HepG2 (cell line): Measurements from ENCODE around the gene UBE2O. TPM values are rescaled to one million over a fixed set of nuclear protein-coding genes. Genes with fewer than 3 reads are reported as not detected.

Experiments
- ARID2 ChIP-seq: sonication (generic); formaldehyde crosslinking; IDR thresholded peaks from 2 replicates; pipeline ENCODE4 v1.8.1; 2022; ENCODE audit warnings: mild to moderate bottlenecking, missing genetic modification reagents, borderline replicate concordance
- CBX1 ChIP-seq: IDR thresholded peaks from one replicate; pipeline ENCODE4 v1.6.1; 2016; ENCODE audit warnings: antibody characterized with exemption, low read depth
- CREB1 ChIP-seq, 2 experiments: fragments of 450-650 bp in 1 of 2; IDR thresholded peaks; 2 replicates each; pipeline ENCODE4 v1.6.1; 2016 to 2017; ENCODE audit warnings: control low read depth in 1 of 2, mild to moderate bottlenecking in 1 of 2, missing compliant biosample characterization in 1 of 2, missing genetic modification characterization in 1 of 2
- DNMT1 ChIP-seq: sonication (generic); formaldehyde crosslinking; IDR thresholded peaks from 2 replicates; pipeline ENCODE4 v1.5.1; 2020; ENCODE audit warnings: mild to moderate bottlenecking, missing genetic modification reagents
- FIP1L1 ChIP-seq: fragments of 200-400 bp; formaldehyde crosslinking; IDR thresholded peaks from 2 replicates; pipeline ENCODE4 v1.6.1; 2018; ENCODE audit warnings: low read depth, mild to moderate bottlenecking, low read length, moderate library complexity, borderline replicate concordance; ENCODE audit not compliant: insufficient read depth
- GABPB1 ChIP-seq: IDR thresholded peaks from 2 replicates; pipeline ENCODE4 v1.6.1; 2016; ENCODE audit warnings: mild to moderate bottlenecking, missing genetic modification reagents, moderate library complexity, missing compliant biosample characterization
- GPN1 ChIP-seq: sonication (generic); formaldehyde crosslinking; IDR thresholded peaks from 2 replicates; pipeline ENCODE4 v1.5.1; 2020; ENCODE audit warnings: missing genetic modification reagents, borderline replicate concordance
- KDM6A ChIP-seq: IDR thresholded peaks from 2 replicates; pipeline ENCODE4 v1.6.1; 2016; ENCODE audit warnings: low read depth
- KLF6 ChIP-seq: IDR thresholded peaks from 2 replicates; pipeline ENCODE4 v1.8.0; 2016; ENCODE audit warnings: missing biosample characterization, missing genetic modification reagents
- KMT2A ChIP-seq: sonication (generic); formaldehyde crosslinking; IDR thresholded peaks from 2 replicates; pipeline ENCODE4 v1.4.0; 2020; ENCODE audit warnings: missing genetic modification reagents
- NFKB2 ChIP-seq: sonication (generic); formaldehyde crosslinking; IDR thresholded peaks from 2 replicates; pipeline ENCODE4 v1.4.0; 2020; ENCODE audit warnings: missing genetic modification reagents, borderline replicate concordance
- ZEB1 ChIP-seq: IDR thresholded peaks from 2 replicates; pipeline ENCODE4 v1.6.1; 2012; ENCODE audit warnings: mild to moderate bottlenecking, low read depth, inconsistent platforms; ENCODE audit not compliant: insufficient replicate concordance
- ZFX ChIP-seq: sonication (generic); formaldehyde crosslinking; IDR thresholded peaks from 2 replicates; pipeline ENCODE4 v1.4.0; 2020; ENCODE audit warnings: mild to moderate bottlenecking, low read depth, missing genetic modification reagents, moderate library complexity
- ZMYM2 ChIP-seq: sonication (generic); formaldehyde crosslinking; IDR thresholded peaks from 2 replicates; pipeline ENCODE4 v1.8.0; 2022; ENCODE audit warnings: mild to moderate bottlenecking, missing genetic modification reagents
- ZNF276 ChIP-seq: sonication (generic); formaldehyde crosslinking; IDR thresholded peaks from 2 replicates; pipeline ENCODE4 v1.4.0; 2020; ENCODE audit warnings: mild to moderate bottlenecking, low read depth, missing genetic modification reagents
- ZNF432 ChIP-seq: sonication (generic); formaldehyde crosslinking; IDR thresholded peaks from 2 replicates; pipeline ENCODE4 v1.5.0; 2020; ENCODE audit warnings: missing genetic modification reagents, mild to moderate bottlenecking, borderline replicate concordance
- ZNF468 ChIP-seq: sonication (generic); formaldehyde crosslinking; IDR thresholded peaks from 2 replicates; pipeline ENCODE4 v1.8.0; 2022; ENCODE audit warnings: mild to moderate bottlenecking, moderate library complexity, missing genetic modification reagents
- ZNF879 ChIP-seq: sonication (generic); formaldehyde crosslinking; IDR thresholded peaks from 2 replicates; pipeline ENCODE4 v1.8.1; 2023; ENCODE audit warnings: missing genetic modification reagents
- polyA plus RNA-seq, 8 experiments: library from polyadenylated mRNA; depleted of rRNA in 3 of 8; stranded (reverse) in 7 of 8; unstranded in 1 of 8; fragments of >200 nt; fragmentation: Illumina TruSeq in 4 of 8; extraction: Trizol in 4 of 8; gene quantifications; 2 replicates each; pipeline versions ENCODE4 v1.2.1 to v1.2.3, GENCODE V29; 2011 to 2016; ENCODE audit warnings: low read depth in 4 of 8, missing spikeins in 1 of 8, mixed read lengths in 1 of 8; ENCODE audit not compliant: insufficient read depth in 1 of 8
- total RNA-seq, 5 experiments: library from RNA; depleted of rRNA; stranded (reverse); fragments of >200 nt; fragmentation: Illumina TruSeq; extraction: Trizol; gene quantifications; 2 replicates each; pipeline ENCODE4 v1.2.3, GENCODE V29; 2016; ENCODE audit warnings: low read depth in 1 of 5
- TF ChIP-seq, protein P1 (sequence below): sonication (generic); IDR thresholded peaks from 2 replicates; pipeline ENCODE4 v1.6.1; 2016; ENCODE audit warnings: low read depth, borderline replicate concordance
- TF ChIP-seq, protein P2 (sequence below): sonication (generic); formaldehyde crosslinking; IDR thresholded peaks from 2 replicates; pipeline ENCODE4 v1.4.0; 2020; ENCODE audit warnings: missing genetic modification reagents
- TF ChIP-seq, protein P3 (sequence below): sonication (generic); formaldehyde crosslinking; IDR thresholded peaks from 2 replicates; pipeline ENCODE4 v1.5.1; 2020; ENCODE audit warnings: mild to moderate bottlenecking, missing genetic modification reagents

Gene UBE2O
- total and polyA plus RNA-seq, 2 of the 13 experiments (the other 11 are each of a cell fraction or from before 2014, with no cell fraction given) = 21.5 to 23.5 TPM

- TF ChIP-seq, protein P1, sequence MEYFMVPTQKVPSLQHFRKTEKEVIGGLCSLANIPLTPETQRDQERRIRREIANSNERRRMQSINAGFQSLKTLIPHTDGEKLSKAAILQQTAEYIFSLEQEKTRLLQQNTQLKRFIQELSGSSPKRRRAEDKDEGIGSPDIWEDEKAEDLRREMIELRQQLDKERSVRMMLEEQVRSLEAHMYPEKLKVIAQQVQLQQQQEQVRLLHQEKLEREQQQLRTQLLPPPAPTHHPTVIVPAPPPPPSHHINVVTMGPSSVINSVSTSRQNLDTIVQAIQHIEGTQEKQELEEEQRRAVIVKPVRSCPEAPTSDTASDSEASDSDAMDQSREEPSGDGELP = peak; percentile 64; the same call in 1 of the 2 replicates
- TF ChIP-seq ZNF432 = no peak
- TF ChIP-seq ZMYM2 (CRISPR knock-in tag) = no peak
- TF ChIP-seq CREB1 (IDR thresholded peaks at IDR 0.05) = no peak
- no peak for TF ChIP-seq CREB1 (CRISPR knock-in tag; IDR thresholded peaks at IDR 0.05)
- no peak for TF ChIP-seq CBX1
- no peak for TF ChIP-seq KLF6 (CRISPR knock-in tag)
- TF ChIP-seq DNMT1 (CRISPR knock-in tag) = peak; percentile 18; the same call in 1 of the 2 replicates
- no peak for TF ChIP-seq ZEB1
- no peak for TF ChIP-seq ARID2
- TF ChIP-seq, protein P2, sequence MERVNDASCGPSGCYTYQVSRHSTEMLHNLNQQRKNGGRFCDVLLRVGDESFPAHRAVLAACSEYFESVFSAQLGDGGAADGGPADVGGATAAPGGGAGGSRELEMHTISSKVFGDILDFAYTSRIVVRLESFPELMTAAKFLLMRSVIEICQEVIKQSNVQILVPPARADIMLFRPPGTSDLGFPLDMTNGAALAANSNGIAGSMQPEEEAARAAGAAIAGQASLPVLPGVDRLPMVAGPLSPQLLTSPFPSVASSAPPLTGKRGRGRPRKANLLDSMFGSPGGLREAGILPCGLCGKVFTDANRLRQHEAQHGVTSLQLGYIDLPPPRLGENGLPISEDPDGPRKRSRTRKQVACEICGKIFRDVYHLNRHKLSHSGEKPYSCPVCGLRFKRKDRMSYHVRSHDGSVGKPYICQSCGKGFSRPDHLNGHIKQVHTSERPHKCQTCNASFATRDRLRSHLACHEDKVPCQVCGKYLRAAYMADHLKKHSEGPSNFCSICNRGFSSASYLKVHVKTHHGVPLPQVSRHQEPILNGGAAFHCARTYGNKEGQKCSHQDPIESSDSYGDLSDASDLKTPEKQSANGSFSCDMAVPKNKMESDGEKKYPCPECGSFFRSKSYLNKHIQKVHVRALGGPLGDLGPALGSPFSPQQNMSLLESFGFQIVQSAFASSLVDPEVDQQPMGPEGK (CRISPR knock-in tag) = 0 out of 2 replicates have a peak, but pooled peaks have one; percentile 6
- no peak for TF ChIP-seq GPN1 (CRISPR knock-in tag)
- TF ChIP-seq ZNF276 (CRISPR knock-in tag) = no peak
- no peak; the same call in 1 of the 2 replicates for TF ChIP-seq GABPB1 (CRISPR knock-in tag)
- no peak for TF ChIP-seq ZNF468 (CRISPR knock-in tag)
- TF ChIP-seq KMT2A (CRISPR knock-in tag) = no peak
- no peak for TF ChIP-seq ZNF879 (CRISPR knock-in tag)
- peak; percentile 31; the same call in 1 of the 2 replicates for TF ChIP-seq ZFX (CRISPR knock-in tag)
- no peak for TF ChIP-seq FIP1L1
- no peak for TF ChIP-seq KDM6A (CRISPR knock-in tag)
- TF ChIP-seq NFKB2 = peak; percentile 65; the same call in 1 of the 2 replicates
- TF ChIP-seq, protein P3, sequence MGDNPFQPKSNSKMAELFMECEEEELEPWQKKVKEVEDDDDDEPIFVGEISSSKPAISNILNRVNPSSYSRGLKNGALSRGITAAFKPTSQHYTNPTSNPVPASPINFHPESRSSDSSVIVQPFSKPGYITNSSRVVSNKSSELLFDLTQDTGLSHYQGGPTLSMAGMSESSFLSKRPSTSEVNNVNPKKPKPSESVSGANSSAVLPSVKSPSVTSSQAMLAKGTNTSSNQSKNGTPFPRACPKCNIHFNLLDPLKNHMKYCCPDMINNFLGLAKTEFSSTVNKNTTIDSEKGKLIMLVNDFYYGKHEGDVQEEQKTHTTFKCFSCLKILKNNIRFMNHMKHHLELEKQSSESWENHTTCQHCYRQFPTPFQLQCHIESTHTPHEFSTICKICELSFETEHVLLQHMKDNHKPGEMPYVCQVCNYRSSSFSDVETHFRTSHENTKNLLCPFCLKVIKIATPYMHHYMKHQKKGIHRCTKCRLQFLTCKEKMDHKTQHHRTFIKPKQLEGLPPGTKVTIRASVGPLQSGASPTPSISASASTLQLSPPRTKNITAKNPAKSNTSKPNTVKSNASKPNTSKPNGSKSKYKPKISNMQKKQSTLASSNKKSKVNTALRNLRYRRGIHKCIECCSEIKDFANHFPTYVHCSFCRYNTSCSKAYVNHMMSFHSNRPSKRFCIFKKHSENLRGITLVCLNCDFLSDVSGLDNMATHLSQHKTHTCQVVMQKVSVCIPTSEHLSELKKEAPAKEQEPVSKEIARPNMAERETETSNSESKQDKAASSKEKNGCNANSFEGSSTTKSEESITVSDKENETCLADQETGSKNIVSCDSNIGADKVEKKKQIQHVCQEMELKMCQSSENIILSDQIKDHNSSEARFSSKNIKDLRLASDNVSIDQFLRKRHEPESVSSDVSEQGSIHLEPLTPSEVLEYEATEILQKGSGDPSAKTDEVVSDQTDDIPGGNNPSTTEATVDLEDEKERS = no peak
These were observed 39.4 kb upstream of the UBE2O start (continued) for GRCh38 chr17:76492123-76492988.
